WTC11 (cell line): ENCODE results near the gene ORM2. TPM values are rescaled to one million over a fixed set of nuclear protein-coding genes. Genes with fewer than 3 reads are reported as not detected.

Experiments used
- ATAC-seq: fragments of 200-7000 bp; cut with Tn5 transposase; 2 replicates; pipeline ENCODE4 v1.10.0; 2021; ENCODE audit warnings: mild to moderate bottlenecking, moderate library complexity
- CTCF ChIA-PET: fragments of 300-600 bp; sonication (Branson Sonifier 250); formaldehyde crosslinking; loops from one replicate; lab custom pipeline; 2021; ENCODE audit warnings: antibody characterized with exemption; lab: Charles Lee
- POLR2A ChIA-PET: fragments of 350-600 bp; sonication (Branson Sonifier 250); formaldehyde crosslinking; loops from one replicate; lab custom pipeline; 2021; ENCODE audit warnings: antibody characterized with exemption; lab: Charles Lee
- DNase-seq: peaks from one replicate; pipeline ENCODE4 v3.0.0; 2021; ENCODE audit warnings: low spot score
- H3K27ac Mint-ChIP-seq: 2 replicates; pipeline ENCODE4 v1.8.0; 2021; ENCODE audit warnings: mixed read lengths
- H3K27me3 Mint-ChIP-seq: 2 replicates; pipeline ENCODE4 v1.8.0; 2021; ENCODE audit warnings: low read depth, mild to moderate bottlenecking, moderate library complexity, mixed read lengths
- H3K36me3 Mint-ChIP-seq: 2 replicates; pipeline ENCODE4 v1.8.0; 2021; ENCODE audit warnings: mixed read lengths
- H3K4me1 Mint-ChIP-seq: 2 replicates; pipeline ENCODE4 v1.8.0; 2022; ENCODE audit warnings: mixed read lengths
- H3K4me3 Mint-ChIP-seq: 2 replicates; pipeline ENCODE4 v1.8.0; 2021; ENCODE audit warnings: mild to moderate bottlenecking, moderate library complexity, mixed read lengths
- H3K9me3 Mint-ChIP-seq: 2 replicates; pipeline ENCODE4 v1.8.0; 2021; ENCODE audit warnings: mixed read lengths
- ATF1 ChIP-seq: sonication (generic); formaldehyde crosslinking; IDR thresholded peaks from 2 replicates; pipeline ENCODE4 v1.8.1; 2023; ENCODE audit warnings: mild to moderate bottlenecking, moderate library complexity, missing genetic modification reagents
- CREM ChIP-seq: sonication (generic); formaldehyde crosslinking; IDR thresholded peaks from 2 replicates; pipeline ENCODE4 v1.8.1; 2022; ENCODE audit warnings: mild to moderate bottlenecking, missing genetic modification reagents, moderate library complexity
- ETV6 ChIP-seq: sonication (generic); formaldehyde crosslinking; IDR thresholded peaks from 2 replicates; pipeline ENCODE4 v1.8.1; 2022; ENCODE audit warnings: mild to moderate bottlenecking, missing genetic modification reagents
- GABPB1 ChIP-seq: sonication (generic); formaldehyde crosslinking; IDR thresholded peaks from 2 replicates; pipeline ENCODE4 v1.8.1; 2023; ENCODE audit warnings: mild to moderate bottlenecking, missing genetic modification reagents
- GRHL2 ChIP-seq: fragments of 250-450 bp; sonication (Bioruptor Pico); IDR thresholded peaks from 2 replicates; pipeline ENCODE4 v1.8.0; 2022; ENCODE audit warnings: mild to moderate bottlenecking, moderate library complexity; ENCODE audit not compliant: insufficient replicate concordance, severe bottlenecking
- GTF2I ChIP-seq: fragments of 250-450 bp; sonication (Bioruptor Pico); conservative IDR thresholded peaks from 2 replicates; pipeline ENCODE4 v1.4.0; 2021; ENCODE audit warnings: mild to moderate bottlenecking
- MAX ChIP-seq: sonication (generic); formaldehyde crosslinking; IDR thresholded peaks from 2 replicates; pipeline ENCODE4 v1.8.0; 2022; ENCODE audit warnings: mild to moderate bottlenecking, missing genetic modification reagents
- MXD4 ChIP-seq: fragments of 250-450 bp; sonication (Bioruptor Pico); IDR thresholded peaks from 2 replicates; pipeline ENCODE4 v1.8.0; 2021; ENCODE audit warnings: mild to moderate bottlenecking, moderate library complexity, borderline replicate concordance
- NR3C1 ChIP-seq: sonication (generic); formaldehyde crosslinking; conservative IDR thresholded peaks from 2 replicates; pipeline ENCODE4 v1.8.1; 2023; ENCODE audit warnings: low read depth, mild to moderate bottlenecking, missing genetic modification reagents
- SMAD4 ChIP-seq: sonication (generic); formaldehyde crosslinking; IDR thresholded peaks from 2 replicates; pipeline ENCODE4 v1.8.0; 2022; ENCODE audit warnings: mild to moderate bottlenecking, missing genetic modification reagents
- SOX15 ChIP-seq: fragments of 250-450 bp; sonication (Bioruptor Pico); IDR thresholded peaks from 2 replicates; pipeline ENCODE4 v1.9.0; 2021; ENCODE audit warnings: mild to moderate bottlenecking
- ZNF138 ChIP-seq: sonication (generic); formaldehyde crosslinking; conservative IDR thresholded peaks from 2 replicates; pipeline ENCODE4 v1.8.1; 2022; ENCODE audit warnings: mild to moderate bottlenecking, moderate library complexity, missing genetic modification reagents
- ZNF232 ChIP-seq: sonication (generic); formaldehyde crosslinking; IDR thresholded peaks from 2 replicates; pipeline ENCODE4 v1.8.0; 2022; ENCODE audit warnings: mild to moderate bottlenecking, missing genetic modification reagents
- ZNF317 ChIP-seq: sonication (generic); formaldehyde crosslinking; IDR thresholded peaks from 2 replicates; pipeline ENCODE4 v1.8.1; 2023; ENCODE audit warnings: low read depth, mild to moderate bottlenecking, moderate library complexity, missing genetic modification reagents, borderline replicate concordance
- ZNF423 ChIP-seq: fragments of 250-450 bp; sonication (Bioruptor Pico); IDR thresholded peaks from 2 replicates; pipeline ENCODE4 v2.1.2; 2022; ENCODE audit warnings: mild to moderate bottlenecking, moderate library complexity
- ZNF512 ChIP-seq: sonication (generic); formaldehyde crosslinking; IDR thresholded peaks from 2 replicates; pipeline ENCODE4 v1.8.1; 2022; ENCODE audit warnings: missing genetic modification reagents, borderline replicate concordance
- total RNA-seq: library from RNA; stranded (reverse); gene quantifications from 3 replicates; pipeline ENCODE4 v1.2.3, GENCODE V29; 2021
- TF ChIP-seq, protein P1 (sequence below): sonication (generic); formaldehyde crosslinking; conservative IDR thresholded peaks from 2 replicates; pipeline ENCODE4 v1.8.1; 2022; ENCODE audit warnings: mild to moderate bottlenecking, missing genetic modification reagents
- TF ChIP-seq, protein P2 (sequence below): fragments of 250-450 bp; sonication (Bioruptor Pico); IDR thresholded peaks from 2 replicates; pipeline ENCODE4 v1.8.0; 2021; ENCODE audit warnings: mild to moderate bottlenecking

Gene ORM2
- total RNA-seq, 1 experiment from 2014 or later, result 1.6 TPM

DNA sequence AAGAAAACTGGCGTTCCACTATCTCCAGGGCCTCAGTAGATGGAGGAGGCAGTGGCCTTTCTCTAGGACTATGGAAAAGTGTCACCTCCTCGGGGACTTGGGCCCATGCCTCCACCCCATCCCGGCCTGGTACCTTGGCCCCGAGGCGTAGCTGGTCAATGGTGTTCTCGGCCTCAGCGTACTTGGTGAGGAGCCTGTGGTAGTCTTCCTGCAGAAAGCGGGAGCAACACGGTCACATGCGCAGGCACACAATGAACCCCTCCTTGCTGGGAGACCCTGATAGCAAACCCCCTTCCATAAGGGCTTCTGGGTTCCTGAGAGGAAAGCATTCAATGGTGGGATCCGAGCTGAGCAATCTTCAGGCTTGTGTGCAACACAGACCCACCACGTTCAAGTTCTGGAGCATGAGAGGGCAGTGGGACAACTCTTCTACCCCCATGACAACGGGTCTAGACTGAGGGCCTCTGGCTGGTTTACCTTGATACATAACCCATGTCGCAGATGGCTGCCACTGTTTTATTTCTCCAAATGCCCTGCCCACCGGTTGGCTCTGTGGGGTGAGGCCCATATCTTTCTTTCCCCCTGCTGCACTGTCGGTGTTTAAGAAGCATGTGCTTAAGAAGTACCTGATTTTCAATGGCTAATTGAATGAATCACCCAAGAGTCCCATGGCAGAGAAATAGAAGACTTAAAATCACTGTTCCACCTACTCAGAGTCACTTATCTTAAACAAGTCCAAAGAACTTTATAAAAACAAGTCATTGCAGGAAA, 44.5 kb downstream of the ORM2 start:
- Mint-ChIP-seq H3K27ac (no peak overlapping the region), H3K27me3 (no peaks in the 10 kb centered on the region; the same call in 1 of the 2 replicates)
- no peak for ATAC-seq

GRCh38 chr9:114374936-114375335, 45.3 kb downstream of the ORM2 start:
- Mint-ChIP-seq H3K36me3 (peaks cover 20% of the 10 kb centered on the region), H3K4me1 (peaks cover 61% of the 10 kb centered on the region), H3K4me3 (no peak overlapping the region), H3K9me3 (no peaks in the 10 kb centered on the region), H3K27ac (peak overlapping the region; percentile 10), H3K27me3 (no peaks in the 10 kb centered on the region; the same call in 1 of the 2 replicates)
- ChIA-PET CTCF (interaction anchor here (1.0 kb wide), 1 partner anchor 8 kb away, joined by 3 read pairs; no protein-coding TSS in a partner anchor), POLR2A (interaction anchor here (0.6 kb wide), 1 partner anchor 1889 kb away, joined by 3 read pairs; the partner anchor contains the start of gene KIAA1958)
- no peak for DNase-seq
- ATAC-seq, result no peak
- TF ChIP-seq SOX15 (CRISPR knock-in tag) (no peak), ZNF423 (CRISPR knock-in tag) (no peak), ZNF232 (no peak)

More for the DNA sequence above, 44.5 kb downstream of the ORM2 start:
- ChIA-PET CTCF (interaction anchor here (1.0 kb wide), 1 partner anchor 9 kb away, joined by 3 read pairs; no protein-coding TSS in a partner anchor), POLR2A (interaction anchor here (0.6 to 1.0 kb wide), 2 partner anchors 22 to 1888 kb away, joined by 3 read pairs; partner anchors contain the start of gene KIAA1958)
- no peak overlapping the region for H3K4me3 Mint-ChIP-seq
- no peak for TF ChIP-seq ZNF232
- TF ChIP-seq GRHL2 (CRISPR knock-in tag), result no peak
- TF ChIP-seq GABPB1, result no peak
- TF ChIP-seq CREM (CRISPR knock-in tag), result no peak
- no peak for TF ChIP-seq SMAD4 (CRISPR knock-in tag)
- TF ChIP-seq ZNF317, result no peak
- TF ChIP-seq ZNF512 (CRISPR knock-in tag), result no peak
- TF ChIP-seq, all 79 proteins: peak for 0
- DNase-seq, result no peak
- peaks cover 66% of the 10 kb centered on the region for H3K4me1 Mint-ChIP-seq
- no peaks in the 10 kb centered on the region for H3K9me3 Mint-ChIP-seq
- peaks cover 18% of the 10 kb centered on the region for H3K36me3 Mint-ChIP-seq

DNA sequence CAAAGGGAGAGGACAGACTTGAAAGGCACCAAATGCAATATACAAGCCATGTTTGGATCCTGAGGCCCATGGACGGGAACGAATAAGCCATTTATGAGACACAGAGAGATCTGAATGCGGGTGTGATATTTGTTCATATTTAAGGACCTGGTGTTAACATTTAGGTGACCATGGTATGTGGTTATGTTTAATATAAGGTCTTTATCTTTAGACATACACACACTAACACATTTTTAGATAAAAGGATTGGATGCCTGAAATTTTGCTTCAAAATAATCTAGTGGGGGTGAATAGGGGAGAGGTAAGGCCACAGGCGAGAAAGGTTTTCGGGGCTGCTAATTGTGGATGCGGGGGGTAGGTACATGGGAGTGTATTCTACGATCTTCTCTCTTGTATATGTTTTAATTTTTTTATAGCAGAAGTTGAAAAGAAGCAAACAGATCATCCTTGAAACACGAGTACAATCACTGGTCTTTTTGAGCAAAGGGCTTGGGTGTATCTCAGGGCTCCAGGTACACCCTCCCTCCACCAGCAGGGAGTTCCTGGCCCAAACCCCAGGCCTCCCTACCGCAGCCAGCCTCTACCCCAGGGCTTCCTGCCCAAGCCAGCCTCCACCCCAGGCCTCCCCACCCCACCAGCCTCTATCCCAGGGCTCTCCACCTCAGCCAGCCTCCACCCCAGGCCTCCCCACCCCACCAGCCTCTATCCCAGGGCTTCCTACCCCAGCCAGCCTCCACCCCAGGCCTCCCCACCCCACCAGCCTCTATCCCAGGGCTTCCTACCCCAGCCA, 45.9 kb downstream of the ORM2 start:
- ChIA-PET POLR2A (no interaction called here), CTCF (interaction anchor here (1.0 kb wide), 1 partner anchor 8 kb away, joined by 3 read pairs; no protein-coding TSS in a partner anchor)
- H3K27ac Mint-ChIP-seq, result peak overlapping the region; percentile 10
- no peaks in the 10 kb centered on the region; the same call in 1 of the 2 replicates for H3K27me3 Mint-ChIP-seq
- H3K4me1 Mint-ChIP-seq, result peaks cover 60% of the 10 kb centered on the region
- ATAC-seq (no peak), DNase-seq (no peak)
- no peak overlapping the region for H3K4me3 Mint-ChIP-seq
- no peaks in the 10 kb centered on the region for H3K9me3 Mint-ChIP-seq
- peaks cover 23% of the 10 kb centered on the region for H3K36me3 Mint-ChIP-seq
- no peak for TF ChIP-seq NR3C1 (CRISPR knock-in tag)
- TF ChIP-seq ZNF138, result no peak
- TF ChIP-seq, protein P1, sequence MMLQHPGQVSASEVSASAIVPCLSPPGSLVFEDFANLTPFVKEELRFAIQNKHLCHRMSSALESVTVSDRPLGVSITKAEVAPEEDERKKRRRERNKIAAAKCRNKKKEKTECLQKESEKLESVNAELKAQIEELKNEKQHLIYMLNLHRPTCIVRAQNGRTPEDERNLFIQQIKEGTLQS (CRISPR knock-in tag), result no peak
- TF ChIP-seq, protein P2, sequence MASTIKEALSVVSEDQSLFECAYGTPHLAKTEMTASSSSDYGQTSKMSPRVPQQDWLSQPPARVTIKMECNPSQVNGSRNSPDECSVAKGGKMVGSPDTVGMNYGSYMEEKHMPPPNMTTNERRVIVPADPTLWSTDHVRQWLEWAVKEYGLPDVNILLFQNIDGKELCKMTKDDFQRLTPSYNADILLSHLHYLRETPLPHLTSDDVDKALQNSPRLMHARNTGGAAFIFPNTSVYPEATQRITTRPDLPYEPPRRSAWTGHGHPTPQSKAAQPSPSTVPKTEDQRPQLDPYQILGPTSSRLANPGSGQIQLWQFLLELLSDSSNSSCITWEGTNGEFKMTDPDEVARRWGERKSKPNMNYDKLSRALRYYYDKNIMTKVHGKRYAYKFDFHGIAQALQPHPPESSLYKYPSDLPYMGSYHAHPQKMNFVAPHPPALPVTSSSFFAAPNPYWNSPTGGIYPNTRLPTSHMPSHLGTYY (CRISPR knock-in tag), result no peak
- no peak for TF ChIP-seq ZNF512 (CRISPR knock-in tag)
- no peak for TF ChIP-seq ATF1 (CRISPR knock-in tag)
- TF ChIP-seq GTF2I (CRISPR knock-in tag), result no peak
- no peak for TF ChIP-seq ETV6 (CRISPR knock-in tag)
- no peak for TF ChIP-seq MXD4
- no peak for TF ChIP-seq MAX
- TF ChIP-seq, all 79 proteins: peak for 0
